ENCODE measurements around the gene TRIM43. TPM values are rescaled to one million over a fixed set of nuclear protein-coding genes. Genes with fewer than 3 reads are reported as not detected.
"Not testable (repeated sequence)": the region's sequence is repeated elsewhere in the genome, so short reads cannot be mapped to it uniquely, and the experiment has no call there.

TRIM43 gene
- total RNA-seq (not detected), polyA plus RNA-seq (not detected), total RNA-seq (0 reads per million in 6 experiments)

- H3K36me3 Mint-ChIP-seq, ATAC-seq, H3K27ac Mint-ChIP-seq, H3K4me1 Mint-ChIP-seq, H3K9me3 Mint-ChIP-seq, H3K27me3 Mint-ChIP-seq, POLR2A ChIA-PET, DNase-seq, H3K4me3 Mint-ChIP-seq: not testable (repeated sequence)
Measured at GRCh38 chr2:95591701-95592100, at the start of gene TRIM43. Gene TRIM43, plus strand, starts transcription at chr2:95592001. Its CDS starts 2,023 bp downstream, at chr2:95594024.

GRCh38 chr2:95551055-95551568, 40.7 kb upstream of the TRIM43 start:
- H3K27ac Mint-ChIP-seq = no peak overlapping the region

GRCh38 chr2:95552911-95553310, 38.9 kb upstream of the TRIM43 start:
- ATAC-seq (no peak), DNase-seq (no peak)
- H3K27ac Mint-ChIP-seq = no peak overlapping the region
- H3K4me3 Mint-ChIP-seq = no peak overlapping the region
- no peaks in the 10 kb centered on the region for H3K36me3 Mint-ChIP-seq
- H3K4me1 Mint-ChIP-seq = no peaks in the 10 kb centered on the region
- H3K9me3 Mint-ChIP-seq = no peaks in the 10 kb centered on the region
- POLR2A ChIA-PET = no interaction called here
- peaks cover 9 to 26% (median 18%) of the 10 kb centered on the region in 5 donors for H3K27me3 Mint-ChIP-seq

More at GRCh38 chr2:95551055-95551568, 40.7 kb upstream of the TRIM43 start:
- ATAC-seq = no peak
- DNase-seq = no peak
- Mint-ChIP-seq H3K27me3 (peaks cover 9 to 26% (median 18%) of the 10 kb centered on the region in 5 donors), H3K4me1 (no peaks in the 10 kb centered on the region), H3K36me3 (no peaks in the 10 kb centered on the region), H3K9me3 (no peaks in the 10 kb centered on the region), H3K4me3 (no peak overlapping the region)
- POLR2A ChIA-PET = no interaction called here

DNA sequence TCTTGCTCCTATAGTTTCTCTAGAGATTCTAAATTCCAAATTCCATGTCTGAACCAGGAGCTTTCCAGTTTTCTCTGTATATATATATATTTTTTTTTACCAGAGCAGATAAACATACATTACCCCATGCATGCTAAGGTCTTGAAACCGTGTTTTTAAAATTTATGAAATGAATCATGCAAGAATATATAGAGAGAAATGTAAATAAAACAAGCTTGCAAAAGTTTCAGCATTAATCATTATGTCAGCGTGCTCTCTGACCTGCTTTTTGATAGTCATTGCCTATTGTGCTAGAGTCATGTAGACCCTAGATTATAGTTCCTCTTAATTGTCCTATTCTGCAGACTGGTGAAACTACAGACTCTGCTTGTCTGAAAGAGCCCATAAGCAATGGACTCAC, 22.6 kb upstream of the TRIM43 start:
- peaks cover 19 to 49% (median 26%) of the 10 kb centered on the region in 5 donors for H3K27me3 Mint-ChIP-seq
- H3K27ac Mint-ChIP-seq = no peak overlapping the region
- peaks cover 0 to 3% (median 0%) of the 10 kb centered on the region in 3 donors for H3K36me3 Mint-ChIP-seq
- no peaks in the 10 kb centered on the region for H3K4me1 Mint-ChIP-seq
- no peak overlapping the region for H3K4me3 Mint-ChIP-seq
- H3K9me3 Mint-ChIP-seq = no peaks in the 10 kb centered on the region
- POLR2A ChIA-PET = no interaction called here
- DNase-seq (no peak), ATAC-seq (no peak)

DNA sequence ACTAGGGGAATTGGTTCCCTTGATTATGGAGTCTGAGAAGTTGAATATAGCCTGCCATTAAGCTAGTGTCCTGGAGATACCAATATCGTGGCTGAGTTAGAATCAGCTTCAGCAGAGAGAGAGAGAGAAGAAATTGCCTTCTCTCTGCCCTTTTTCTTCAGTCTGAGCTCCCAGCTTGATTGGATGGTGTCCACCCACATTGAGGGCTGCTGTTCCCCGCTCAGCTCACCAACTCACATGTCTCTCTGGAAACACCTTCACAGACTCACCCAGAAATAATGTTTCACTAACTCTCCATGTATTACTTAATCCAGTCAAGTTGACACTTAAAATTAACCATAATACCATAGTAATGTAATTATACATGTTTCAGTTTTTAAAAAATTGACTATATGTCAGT, 17.9 kb upstream of the TRIM43 start:
- Mint-ChIP-seq H3K36me3 (no peaks in the 10 kb centered on the region), H3K9me3 (no peaks in the 10 kb centered on the region), H3K4me3 (no peak overlapping the region), H3K27ac (no peak overlapping the region), H3K27me3 (peaks cover 8 to 27% (median 12%) of the 10 kb centered on the region in 5 donors), H3K4me1 (no peaks in the 10 kb centered on the region)
- DNase-seq (no peak), ATAC-seq (no peak)
- POLR2A ChIA-PET = no interaction called here

GRCh38 chr2:95574506-95574905, 17.3 kb upstream of the TRIM43 start:
- Mint-ChIP-seq H3K27me3 (peaks cover 6 to 23% (median 10%) of the 10 kb centered on the region in 5 donors), H3K4me1 (no peaks in the 10 kb centered on the region), H3K36me3 (no peaks in the 10 kb centered on the region), H3K4me3 (no peak overlapping the region), H3K9me3 (no peaks in the 10 kb centered on the region), H3K27ac (no peak overlapping the region)
- no peak for DNase-seq
- ATAC-seq = no peak
- POLR2A ChIA-PET = no interaction called here

DNA sequence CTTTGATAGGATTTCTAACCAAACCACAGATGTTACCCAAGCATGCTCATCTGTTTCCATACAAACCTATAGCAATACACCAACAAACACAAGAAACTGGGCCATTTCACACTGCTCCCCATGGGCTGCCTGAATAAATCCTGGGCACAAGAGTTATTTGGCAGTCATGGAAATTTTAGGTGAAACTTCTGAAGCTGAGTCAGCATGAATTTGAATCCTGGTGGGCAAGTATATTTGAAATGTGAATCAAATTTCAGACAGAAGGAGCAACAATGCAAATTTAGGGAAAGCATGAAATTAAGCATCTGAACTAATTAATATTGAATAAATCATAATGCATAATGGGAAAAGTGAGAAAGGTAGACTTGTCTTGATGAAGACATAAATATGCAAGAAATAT, 15.9 kb upstream of the TRIM43 start:
- Mint-ChIP-seq H3K27me3 (peaks cover 0 to 15% (median 2%) of the 10 kb centered on the region in 5 donors), H3K9me3 (no peaks in the 10 kb centered on the region), H3K36me3 (no peaks in the 10 kb centered on the region), H3K27ac (no peak overlapping the region), H3K4me3 (no peak overlapping the region), H3K4me1 (no peaks in the 10 kb centered on the region)
- DNase-seq (no peak), ATAC-seq (no peak)
- POLR2A ChIA-PET = no interaction called here

DNA sequence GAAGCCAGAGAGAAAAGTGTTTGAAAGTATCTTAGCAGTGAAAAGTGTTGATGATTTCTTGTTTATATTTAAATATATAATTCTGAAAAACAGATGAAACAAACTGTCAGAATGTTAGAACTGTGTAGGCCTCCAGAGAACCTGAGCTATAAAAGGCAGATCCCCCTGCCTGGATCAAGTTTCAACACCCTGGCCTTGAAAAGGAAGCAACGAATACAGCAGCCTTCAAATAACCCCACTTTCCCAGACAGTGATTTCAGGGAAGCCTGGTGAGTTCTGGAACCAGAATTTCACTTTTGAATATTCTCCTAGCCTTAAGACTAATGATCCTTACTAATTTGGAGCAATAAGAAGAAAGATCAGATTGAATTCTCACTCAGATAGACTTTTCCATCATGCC, 13.3 kb upstream of the TRIM43 start:
- POLR2A ChIA-PET = no interaction called here
- DNase-seq (no peak), ATAC-seq (no peak)
- no peaks in the 10 kb centered on the region for H3K4me1 Mint-ChIP-seq
- no peak overlapping the region for H3K27ac Mint-ChIP-seq
- H3K27me3 Mint-ChIP-seq = peaks cover 0 to 7% (median 4%) of the 10 kb centered on the region in 5 donors
- H3K9me3 Mint-ChIP-seq = no peaks in the 10 kb centered on the region
- H3K4me3 Mint-ChIP-seq = no peak overlapping the region
- no peaks in the 10 kb centered on the region for H3K36me3 Mint-ChIP-seq

DNA sequence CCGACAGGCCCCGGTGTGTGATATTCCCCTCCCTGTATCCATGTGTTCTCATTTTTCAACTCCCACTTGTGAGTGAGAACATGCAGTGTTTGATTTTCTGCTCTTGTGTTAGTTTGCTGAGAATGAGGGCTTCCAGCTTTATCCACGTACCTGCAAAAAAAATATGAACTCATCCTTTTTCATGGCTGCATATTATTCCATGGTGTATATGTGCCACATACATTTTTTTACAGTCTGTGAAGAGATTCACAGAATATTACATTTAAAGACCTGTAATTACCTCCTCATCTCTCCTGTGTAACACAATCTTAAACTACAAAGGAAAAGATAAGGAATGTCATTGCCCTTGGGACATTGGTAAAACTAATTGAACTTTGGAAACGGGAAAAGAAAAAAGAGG, 8.3 kb upstream of the TRIM43 start:
- POLR2A ChIA-PET, H3K36me3 Mint-ChIP-seq, DNase-seq, H3K4me1 Mint-ChIP-seq, H3K27me3 Mint-ChIP-seq, ATAC-seq, H3K9me3 Mint-ChIP-seq, H3K4me3 Mint-ChIP-seq, H3K27ac Mint-ChIP-seq: not testable (repeated sequence)

DNA sequence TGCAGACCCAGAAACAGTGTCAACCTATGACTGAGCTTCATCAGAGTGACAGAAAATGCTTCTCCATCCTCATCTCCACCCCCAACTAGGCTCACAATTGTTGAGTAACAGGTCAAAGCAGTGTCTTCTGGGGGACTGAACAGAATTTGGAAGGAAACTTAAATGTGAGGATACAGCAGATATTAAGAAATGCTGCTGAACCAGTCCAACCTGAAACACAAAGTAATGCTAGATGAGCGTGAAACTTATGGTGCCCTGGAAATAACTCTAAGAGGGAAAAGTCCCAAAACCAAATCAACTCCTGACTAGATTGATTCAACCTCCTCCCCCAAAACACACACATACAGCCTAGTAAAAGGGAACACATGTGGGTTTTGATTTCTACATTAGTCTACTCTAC, 7.5 kb upstream of the TRIM43 start:
- H3K4me1 Mint-ChIP-seq, ATAC-seq, H3K27me3 Mint-ChIP-seq, H3K27ac Mint-ChIP-seq, H3K36me3 Mint-ChIP-seq, H3K4me3 Mint-ChIP-seq, DNase-seq, H3K9me3 Mint-ChIP-seq, POLR2A ChIA-PET: not testable (repeated sequence)

GRCh38 chr2:95589777-95590536, 1.8 kb upstream of the TRIM43 start:
- H3K27ac Mint-ChIP-seq, H3K9me3 Mint-ChIP-seq, H3K4me1 Mint-ChIP-seq, ATAC-seq, H3K4me3 Mint-ChIP-seq, H3K27me3 Mint-ChIP-seq, H3K36me3 Mint-ChIP-seq, POLR2A ChIA-PET: not testable (repeated sequence)
- DNase-seq = peak in 1 of 10 donors; percentile 31

- ATAC-seq, H3K27ac Mint-ChIP-seq, H3K9me3 Mint-ChIP-seq, H3K36me3 Mint-ChIP-seq, POLR2A ChIA-PET, H3K4me3 Mint-ChIP-seq, DNase-seq, H3K27me3 Mint-ChIP-seq, H3K4me1 Mint-ChIP-seq: not testable (repeated sequence)
Measured at GRCh38 chr2:95592973-95593372, 1.2 kb downstream of the TRIM43 start.

DNA sequence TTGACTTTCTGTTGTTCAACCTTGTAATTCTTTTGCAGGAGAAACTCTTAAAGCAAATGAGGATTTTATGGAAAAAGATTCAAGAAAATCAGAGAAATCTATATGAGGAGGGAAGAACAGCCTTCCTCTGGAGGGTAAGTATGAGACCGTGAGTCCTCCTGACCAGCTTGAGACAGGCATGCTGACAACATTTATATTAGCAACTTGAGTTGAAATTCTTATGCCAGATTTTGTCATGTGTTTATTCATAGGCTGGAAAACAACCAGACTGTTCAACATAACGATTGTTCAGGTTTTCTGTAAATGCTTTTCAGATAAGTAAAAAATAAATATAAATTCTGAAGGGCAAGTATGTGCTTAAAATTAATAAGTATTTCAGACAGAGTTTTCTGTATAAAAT, 3.2 kb downstream of the TRIM43 start:
- DNase-seq, H3K36me3 Mint-ChIP-seq, H3K9me3 Mint-ChIP-seq, H3K27ac Mint-ChIP-seq, H3K4me1 Mint-ChIP-seq, H3K27me3 Mint-ChIP-seq, H3K4me3 Mint-ChIP-seq, ATAC-seq, POLR2A ChIA-PET: not testable (repeated sequence)

- H3K4me3 Mint-ChIP-seq, DNase-seq, H3K4me1 Mint-ChIP-seq, H3K9me3 Mint-ChIP-seq, H3K27ac Mint-ChIP-seq, POLR2A ChIA-PET, H3K27me3 Mint-ChIP-seq, H3K36me3 Mint-ChIP-seq, ATAC-seq: not testable (repeated sequence)
Measured at GRCh38 chr2:95601301-95601700, 9.5 kb downstream of the TRIM43 start.
